HG03457 (cell line): ENCODE results near the gene MAST1.
"Not testable (repeated sequence)": the region's sequence is repeated elsewhere in the genome, so short reads cannot be mapped to it uniquely, and the experiment has no call there.

Experiments
- ATAC-seq: cut with Tn5 transposase; IDR thresholded peaks from one replicate; pipeline ENCODE4 v1.9.1; 2021; ENCODE audit warnings: moderate number of reproducible peaks; ENCODE audit not compliant: unreplicated experiment

The MAST1 gene

GRCh38 chr19:12888006-12888603, 49.8 kb downstream of the MAST1 start:
- ATAC-seq: no peak

DNA sequence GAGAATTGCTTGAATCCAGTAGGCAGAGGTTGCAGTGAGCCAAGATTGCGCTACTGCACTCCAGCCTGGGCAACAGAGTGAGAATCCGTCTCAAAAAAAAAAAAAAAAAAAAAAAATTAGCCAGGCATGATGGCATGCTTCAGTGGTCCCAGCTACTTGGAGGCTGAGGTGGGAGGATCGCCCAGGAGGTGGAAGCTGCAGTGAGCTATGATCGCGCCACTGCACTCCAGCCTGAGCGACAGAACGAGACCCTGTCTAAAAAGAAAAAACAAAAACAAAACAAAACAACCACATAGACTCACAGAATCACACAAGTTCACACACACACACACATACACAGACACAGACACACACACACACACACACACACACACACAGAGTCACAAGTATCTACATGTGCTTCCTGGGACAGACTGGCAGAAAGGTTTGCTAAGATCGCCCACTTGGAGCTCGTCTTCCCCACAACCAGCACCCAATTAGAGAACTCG, 52.0 kb downstream of the MAST1 start:
- ATAC-seq: not testable (repeated sequence)

GRCh38 chr19:12890787-12891552, 52.7 kb downstream of the MAST1 start, which contains the start of gene GCDH:
TSS of gene GCDH (plus strand) at chr19:12891160. CDS start at chr19:12891305, 145 bp downstream.
- peak; percentile 76 for ATAC-seq

- ATAC-seq: no peak
Measured at GRCh38 chr19:12891553-12892021, 53.3 kb downstream of the MAST1 start.

- no peak for ATAC-seq
Measured at GRCh38 chr19:12893582-12893981, 55.3 kb downstream of the MAST1 start.

- ATAC-seq: no peak
Measured at GRCh38 chr19:12896460-12896859, 58.1 kb downstream of the MAST1 start.

- ATAC-seq: no peak
Measured at GRCh38 chr19:12899891-12900518, 61.7 kb downstream of the MAST1 start.

- no peak for ATAC-seq
Measured at GRCh38 chr19:12907166-12907565, 68.9 kb downstream of the MAST1 start.

GRCh38 chr19:12912571-12912970, 74.3 kb downstream of the MAST1 start:
- ATAC-seq: no peak

GRCh38 chr19:12913011-12913561, 74.8 kb downstream of the MAST1 start:
- ATAC-seq: no peak

DNA sequence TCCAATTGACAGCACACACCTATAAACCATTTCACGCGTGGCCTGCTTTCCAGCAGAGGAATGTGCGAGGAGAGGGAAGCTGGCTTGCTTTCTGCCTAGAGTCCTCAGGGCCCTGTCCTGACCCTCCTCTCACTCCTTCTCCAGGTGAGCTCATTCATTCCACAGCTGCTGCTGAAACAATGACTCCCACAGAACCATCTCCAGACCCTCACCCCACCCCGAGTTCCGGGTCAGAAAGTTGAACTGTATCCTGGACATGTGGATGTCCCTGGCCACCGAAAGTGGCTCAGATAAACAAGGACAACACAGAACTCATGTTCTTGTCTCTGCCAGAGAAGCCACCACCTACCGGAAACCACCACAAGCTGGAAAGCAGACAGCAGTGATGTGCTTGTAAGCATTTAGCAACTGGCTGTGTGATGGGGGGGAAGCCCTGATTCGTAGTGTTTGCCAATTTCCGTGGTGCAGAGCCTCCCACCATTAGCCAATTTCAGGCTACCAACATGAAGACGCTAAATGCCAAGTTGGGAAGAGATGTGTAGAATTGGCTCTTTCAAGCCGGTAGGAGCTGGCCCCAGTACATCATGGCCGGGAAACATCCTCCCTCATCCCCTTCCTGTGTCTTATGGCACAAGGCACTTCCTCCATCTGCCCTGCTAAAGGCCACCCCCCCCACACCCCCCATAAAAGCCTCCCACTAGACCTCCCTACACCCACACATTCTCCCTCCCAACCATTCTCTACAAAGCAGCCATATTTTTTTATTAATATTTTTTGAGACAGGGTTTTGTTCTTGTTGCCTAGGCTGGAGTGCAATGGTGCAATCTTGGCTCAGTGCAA, 75.8 kb downstream of the MAST1 start:
- no peak for ATAC-seq

DNA sequence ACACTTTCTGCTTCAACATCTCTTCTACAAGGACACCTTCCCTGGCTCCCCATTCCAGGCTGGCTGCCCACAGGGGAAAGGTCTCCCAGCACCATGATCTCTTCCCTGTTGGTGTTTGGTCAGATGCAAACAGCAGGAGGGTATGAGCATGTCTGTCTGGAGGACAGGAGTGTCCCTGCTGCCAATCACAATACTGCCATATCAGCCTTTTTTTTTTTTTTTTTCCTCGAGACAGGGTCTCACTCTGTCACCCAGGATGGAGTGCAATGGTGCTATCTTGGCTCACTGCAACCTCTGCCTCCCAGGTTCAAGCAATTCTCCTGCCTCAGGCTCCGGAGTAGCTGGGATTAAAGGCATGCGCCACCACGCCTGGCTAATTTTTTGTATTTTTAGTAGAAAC, 77.5 kb downstream of the MAST1 start:
- ATAC-seq: not testable (repeated sequence)

GRCh38 chr19:12918253-12918652, 79.9 kb downstream of the MAST1 start:
- no peak for ATAC-seq

GRCh38 chr19:12921047-12921446, 82.7 kb downstream of the MAST1 start:
- no peak for ATAC-seq

GRCh38 chr19:12922959-12923358, 84.6 kb downstream of the MAST1 start:
- ATAC-seq: no peak
